Stimulated activated memory B cell treated with anti-CD40 and anti-IgM and Interleukin-4, amounts not matched to agents 10 μg/mL and 1 μg/mL and 100 μg/mL, for 72 hours (primary cell): ENCODE data around the gene BBS12.

Source experiments
- ATAC-seq: fragments of 150-1000 bp; cut with Tn5 transposase; 2 replicates; pipeline ENCODE4 v1.10.0; 2021
- H3K27ac Mint-ChIP-seq: one replicate; pipeline ENCODE4 v1.8.0; 2022; ENCODE audit warnings: mild to moderate bottlenecking, mixed read lengths
- H3K27me3 Mint-ChIP-seq: one replicate; pipeline ENCODE4 v1.8.0; 2022; ENCODE audit warnings: mixed read lengths
- H3K36me3 Mint-ChIP-seq: one replicate; pipeline ENCODE4 v1.8.0; 2022; ENCODE audit warnings: mixed read lengths
- H3K4me1 Mint-ChIP-seq: one replicate; pipeline ENCODE4 v1.8.0; 2022; ENCODE audit warnings: mixed read lengths
- H3K4me3 Mint-ChIP-seq: one replicate; pipeline ENCODE4 v1.8.0; 2022; ENCODE audit warnings: mild to moderate bottlenecking, moderate library complexity, mixed read lengths
- H3K9me3 Mint-ChIP-seq: one replicate; pipeline ENCODE4 v1.8.0; 2022; ENCODE audit warnings: mixed read lengths

Gene BBS12

DNA sequence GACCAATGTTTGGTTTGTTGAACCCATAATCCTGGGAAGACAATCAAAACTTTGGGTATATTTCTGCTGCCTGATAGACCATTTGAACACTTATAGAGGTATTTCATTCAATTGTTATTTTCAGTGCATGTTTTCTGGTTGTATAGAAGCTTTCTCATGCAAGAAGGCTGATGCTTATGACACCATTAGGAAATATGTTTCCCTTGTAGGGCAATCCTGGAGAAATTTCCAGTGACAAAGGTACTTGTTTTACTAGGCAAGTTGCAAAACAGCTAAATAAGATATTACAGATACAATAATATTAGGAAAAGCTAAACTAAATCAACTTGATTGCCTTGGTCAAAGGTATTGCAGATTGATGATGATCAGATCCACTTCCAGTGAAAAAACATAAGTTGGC, 61.3 kb downstream of the BBS12 start:
- Mint-ChIP-seq H3K4me1 (no peaks in the 10 kb centered on the region), H3K27me3 (no peaks in the 10 kb centered on the region), H3K36me3 (no peaks in the 10 kb centered on the region), H3K27ac (no peak overlapping the region), H3K9me3 (no peaks in the 10 kb centered on the region), H3K4me3 (no peak overlapping the region)
- no peak for ATAC-seq
